Activated T-helper 2 cell treated with anti-CD3 and anti-CD28 coated beads, Interferon-gamma antibody, Interleukin-2, Interleukin-4, amounts not matched to agents 10 μg/mL and 5 μg/mL and 100 μg/mL, durations not matched to agents 14 hours and 24 hours and 36 hours (primary cell): ENCODE results near the gene PANK3. TPM values are rescaled to one million over a fixed set of nuclear protein-coding genes. Genes with fewer than 3 reads are reported as not detected.

Source experiments
- DNase-seq: peaks from one replicate; pipeline ENCODE4 v3.0.0; 2021; ENCODE audit warnings: low spot score
- H3K27ac Mint-ChIP-seq: one replicate; pipeline ENCODE4 v1.8.0; 2021; ENCODE audit warnings: mixed read lengths
- H3K27me3 Mint-ChIP-seq: one replicate; pipeline ENCODE4 v1.8.0; 2021; ENCODE audit warnings: low read depth, mixed read lengths
- H3K36me3 Mint-ChIP-seq: one replicate; pipeline ENCODE4 v1.8.0; 2021; ENCODE audit warnings: low read depth, mixed read lengths
- H3K4me1 Mint-ChIP-seq: one replicate; pipeline ENCODE4 v1.8.0; 2021; ENCODE audit warnings: low read depth, mixed read lengths
- H3K4me3 Mint-ChIP-seq: one replicate; pipeline ENCODE4 v1.8.0; 2021; ENCODE audit warnings: low read depth, mild to moderate bottlenecking, moderate library complexity, mixed read lengths
- H3K9me3 Mint-ChIP-seq: one replicate; pipeline ENCODE4 v1.8.0; 2021; ENCODE audit warnings: mixed read lengths
- intact Hi-C: fragments of 100-400 bp; cut with micrococcal nuclease; formaldehyde crosslinking; loops from one replicate; pipeline ENCODE4 v1.15.1; 2023
- total RNA-seq: library from RNA; stranded (reverse); gene quantifications from 2 replicates; pipeline ENCODE4 v1.2.3, GENCODE V29; 2022

The PANK3 gene
- total RNA-seq, 1 donor from 2014 or later = 74.5 TPM

- H3K4me1 Mint-ChIP-seq = peaks cover 8% of the 10 kb centered on the region
- peaks cover 6% of the 10 kb centered on the region for H3K9me3 Mint-ChIP-seq
- peak overlapping the region; percentile 8 for H3K4me3 Mint-ChIP-seq
- no peaks in the 10 kb centered on the region for H3K36me3 Mint-ChIP-seq
- intact Hi-C loops = no loop called here
- peaks cover 38% of the 10 kb centered on the region for H3K27me3 Mint-ChIP-seq
- no peak overlapping the region for H3K27ac Mint-ChIP-seq
- no peak for DNase-seq
These were observed 49.6 kb downstream of the PANK3 start for GRCh38 chr5:168529374-168530234.

DNA sequence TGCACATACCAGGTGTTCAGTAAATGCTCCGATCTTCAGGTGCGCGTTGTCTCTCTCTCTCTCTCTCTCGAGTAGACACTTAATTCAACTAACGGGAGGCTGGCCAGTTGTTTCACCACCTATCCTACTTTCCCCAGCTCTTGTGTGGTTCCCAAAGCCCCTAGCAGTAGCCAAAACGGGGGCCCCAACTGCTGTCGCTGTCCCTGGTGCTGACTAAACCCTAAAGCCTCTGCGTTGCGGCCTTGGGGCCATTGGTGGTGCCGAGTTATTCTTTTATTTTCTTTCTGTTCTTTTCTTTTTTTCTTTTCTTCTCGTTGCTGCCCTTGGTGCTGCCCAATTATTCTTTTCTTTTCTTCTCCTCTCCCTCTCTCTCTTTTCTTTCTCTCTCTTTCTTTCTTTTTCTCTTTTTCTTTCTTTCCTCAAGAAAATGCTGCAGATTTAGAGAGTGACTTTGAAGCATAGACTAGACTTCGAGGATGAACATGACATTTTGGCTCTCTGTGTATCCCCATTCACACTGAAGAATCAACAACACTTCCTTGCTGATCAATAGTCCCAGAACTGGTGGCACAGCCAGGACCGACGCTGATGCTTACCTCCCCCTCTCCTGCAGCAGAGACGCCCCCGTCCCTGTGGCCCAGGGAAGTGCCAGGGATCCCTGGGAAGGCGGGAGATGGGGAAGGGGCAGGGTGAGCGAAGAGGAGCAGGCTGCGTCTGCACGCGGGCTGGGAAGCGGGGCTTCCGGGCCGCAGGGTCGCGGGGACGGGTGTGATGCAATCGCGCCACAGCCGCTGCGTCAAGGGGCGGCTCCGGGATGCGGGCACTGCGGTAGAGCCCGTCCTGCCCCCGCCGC is 50.4 kb downstream of the PANK3 start, which contains the start of gene FBLL1:
Gene FBLL1 (plus strand): TSS at position 785 of the 853 bp plus-strand sequence. CDS start 200 bp downstream, outside the sequence.
- H3K4me1 Mint-ChIP-seq = peaks cover 8% of the 10 kb centered on the region
- no peak for DNase-seq
- no peak within 1 kb of the TSS for H3K27ac Mint-ChIP-seq
- intact Hi-C loops = loop anchor here (1.0 kb wide), 1 partner anchor 42 kb away; the partner anchor contains the start of gene RARS1
- H3K27me3 Mint-ChIP-seq = peaks cover 38% of the 10 kb centered on the region
- H3K4me3 Mint-ChIP-seq = peak within 1 kb of the TSS; percentile 62
- no peaks in the 10 kb centered on the region for H3K36me3 Mint-ChIP-seq
- peaks cover 6% of the 10 kb centered on the region for H3K9me3 Mint-ChIP-seq

DNA sequence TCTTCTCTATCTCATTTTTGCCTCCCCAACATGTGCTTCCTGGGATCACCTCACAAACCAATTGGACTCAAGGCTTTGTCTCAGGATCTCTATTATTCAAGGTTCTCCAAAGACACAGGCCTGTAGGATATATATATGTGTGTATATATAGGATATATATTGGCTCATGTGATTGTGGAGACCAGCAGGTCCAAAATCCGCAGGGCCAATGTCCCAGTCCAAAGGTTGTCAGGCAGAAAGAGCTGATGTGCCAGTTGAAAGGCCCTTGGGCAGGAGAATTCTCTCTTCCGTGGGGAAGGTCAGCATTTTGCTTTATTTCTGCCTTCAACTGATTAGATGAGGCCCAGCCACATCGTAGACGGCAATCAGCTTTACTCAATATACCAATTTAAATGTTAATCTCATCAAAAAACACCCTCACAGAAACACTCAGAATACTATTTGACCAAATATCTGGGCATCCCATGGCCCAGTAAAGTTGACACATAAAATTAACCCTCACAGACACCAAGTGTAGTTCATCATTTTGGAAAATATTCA is 51.3 kb downstream of the PANK3 start:
- Mint-ChIP-seq H3K9me3 (peaks cover 6% of the 10 kb centered on the region), H3K27me3 (peaks cover 38% of the 10 kb centered on the region), H3K36me3 (no peaks in the 10 kb centered on the region), H3K27ac (no peak overlapping the region), H3K4me3 (no peak overlapping the region), H3K4me1 (peaks cover 8% of the 10 kb centered on the region)
- DNase-seq = no peak
- intact Hi-C loops = loop anchor here (1.0 kb wide), 1 partner anchor 42 kb away; the partner anchor contains the start of gene RARS1

GRCh38 chr5:168525856-168526255 is 53.3 kb downstream of the PANK3 start:
- Mint-ChIP-seq H3K27ac (no peak overlapping the region), H3K4me3 (no peak overlapping the region), H3K36me3 (no peaks in the 10 kb centered on the region), H3K9me3 (peaks cover 6% of the 10 kb centered on the region), H3K27me3 (peaks cover 27% of the 10 kb centered on the region), H3K4me1 (peaks cover 8% of the 10 kb centered on the region)
- intact Hi-C loops = no loop called here
- no peak for DNase-seq

DNA sequence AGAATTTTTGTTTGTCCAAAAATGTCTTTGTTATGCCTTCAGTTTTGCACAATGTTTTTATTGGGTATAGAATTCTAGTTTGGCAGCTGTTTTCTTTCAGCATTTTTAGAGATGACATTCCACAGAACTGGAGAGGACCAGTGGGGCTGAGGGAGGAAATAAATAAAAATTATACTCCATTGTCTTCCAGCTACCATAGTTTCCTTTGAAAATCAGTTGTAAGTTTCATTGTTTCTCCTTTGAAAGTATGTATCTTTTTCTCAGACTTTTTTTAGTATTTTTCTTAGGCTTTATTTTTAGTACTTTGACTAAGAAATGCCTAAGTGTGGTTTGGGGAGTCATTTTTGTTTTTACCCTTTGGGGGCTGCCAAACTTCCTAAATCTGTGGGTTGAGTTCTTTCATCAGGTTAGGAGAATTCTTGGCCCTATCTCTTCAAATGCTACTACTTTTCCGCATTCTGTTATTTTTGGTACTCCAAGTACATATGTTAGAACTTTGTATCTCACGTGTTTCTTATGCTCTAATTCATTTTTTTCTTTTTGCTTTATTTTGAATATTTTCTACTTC is 65.2 kb downstream of the PANK3 start:
- intact Hi-C loops = no loop called here
- no peaks in the 10 kb centered on the region for H3K27me3 Mint-ChIP-seq
- peaks cover 17% of the 10 kb centered on the region for H3K9me3 Mint-ChIP-seq
- no peak for DNase-seq
- H3K4me1 Mint-ChIP-seq = no peaks in the 10 kb centered on the region
- H3K4me3 Mint-ChIP-seq = no peak overlapping the region
- H3K27ac Mint-ChIP-seq = no peak overlapping the region
- peaks cover 96% of the 10 kb centered on the region for H3K36me3 Mint-ChIP-seq

- intact Hi-C loops = no loop called here
- peaks cover 51% of the 10 kb centered on the region for H3K36me3 Mint-ChIP-seq
These were observed 76.5 kb downstream of the PANK3 start for GRCh38 chr5:168502563-168503237.

More at GRCh38 chr5:168502563-168503237, 76.5 kb downstream of the PANK3 start:
- Mint-ChIP-seq H3K27ac (no peak overlapping the region), H3K27me3 (no peaks in the 10 kb centered on the region), H3K9me3 (no peaks in the 10 kb centered on the region), H3K4me3 (no peak overlapping the region), H3K4me1 (no peaks in the 10 kb centered on the region)
- no peak for DNase-seq

Other genes with a start within 250 kb of the PANK3 start
- gene RARS1, start 92.9 kb downstream of the PANK3 start, total RNA-seq = 129 and 131 TPM in 2 replicates
- not detected in 2 replicates for gene FBLL1, start 50.1 kb downstream of the PANK3 start, total RNA-seq